Nephron (organoid): ENCODE results near the gene MIA2.
"Not testable (repeated sequence)": the region's sequence is repeated elsewhere in the genome, so short reads cannot be mapped to it uniquely, and the experiment has no call there.

Source experiments
- H3K27ac Mint-ChIP-seq, 3 experiments: 2 replicates each; pipeline ENCODE4 v1.8.0; 2020; ENCODE audit warnings: mixed read lengths in 3 of 3, mild to moderate bottlenecking in 2 of 3, moderate library complexity in 1 of 3
- H3K27me3 Mint-ChIP-seq: 2 replicates; pipeline ENCODE4 v1.8.0; 2021; ENCODE audit warnings: low read depth, mild to moderate bottlenecking, moderate library complexity, mixed read lengths
- H3K36me3 Mint-ChIP-seq: 2 replicates; pipeline ENCODE4 v1.8.0; 2020; ENCODE audit warnings: low read depth, mixed read lengths
- H3K4me1 Mint-ChIP-seq: 2 replicates; pipeline ENCODE4 v1.8.0; 2020; ENCODE audit warnings: mixed read lengths
- H3K4me3 Mint-ChIP-seq, 3 experiments: 2 replicates each; pipeline ENCODE4 v1.8.0; 2020; ENCODE audit warnings: mild to moderate bottlenecking in 3 of 3, mixed read lengths in 3 of 3, moderate library complexity in 2 of 3
- H3K9me3 Mint-ChIP-seq: 2 replicates; pipeline ENCODE4 v1.8.0; 2020; ENCODE audit warnings: mixed read lengths
- TF ChIP-seq, protein P1 (sequence below), 3 experiments: fragments of 200-600 bp; sonication (generic); IDR thresholded peaks; one replicate each; pipeline ENCODE4 v1.5.0; 2021; ENCODE audit warnings: antibody characterized with exemption in 3 of 3; ENCODE audit not compliant: unreplicated experiment in 3 of 3

MIA2 gene

GRCh38 chr14:39320318-39320717, 86.6 kb downstream of the MIA2 start:
- Mint-ChIP-seq H3K27me3 (no peaks in the 10 kb centered on the region), H3K4me3 (no peak overlapping the region)

GRCh38 chr14:39322807-39323206, 89.1 kb downstream of the MIA2 start:
- Mint-ChIP-seq H3K9me3 (no peaks in the 10 kb centered on the region), H3K27ac (no peak overlapping the region), H3K4me3 (no peak overlapping the region), H3K4me1 (no peaks in the 10 kb centered on the region), H3K27me3 (no peaks in the 10 kb centered on the region), H3K36me3 (peaks cover 45% of the 10 kb centered on the region)
- TF ChIP-seq, protein P1, sequence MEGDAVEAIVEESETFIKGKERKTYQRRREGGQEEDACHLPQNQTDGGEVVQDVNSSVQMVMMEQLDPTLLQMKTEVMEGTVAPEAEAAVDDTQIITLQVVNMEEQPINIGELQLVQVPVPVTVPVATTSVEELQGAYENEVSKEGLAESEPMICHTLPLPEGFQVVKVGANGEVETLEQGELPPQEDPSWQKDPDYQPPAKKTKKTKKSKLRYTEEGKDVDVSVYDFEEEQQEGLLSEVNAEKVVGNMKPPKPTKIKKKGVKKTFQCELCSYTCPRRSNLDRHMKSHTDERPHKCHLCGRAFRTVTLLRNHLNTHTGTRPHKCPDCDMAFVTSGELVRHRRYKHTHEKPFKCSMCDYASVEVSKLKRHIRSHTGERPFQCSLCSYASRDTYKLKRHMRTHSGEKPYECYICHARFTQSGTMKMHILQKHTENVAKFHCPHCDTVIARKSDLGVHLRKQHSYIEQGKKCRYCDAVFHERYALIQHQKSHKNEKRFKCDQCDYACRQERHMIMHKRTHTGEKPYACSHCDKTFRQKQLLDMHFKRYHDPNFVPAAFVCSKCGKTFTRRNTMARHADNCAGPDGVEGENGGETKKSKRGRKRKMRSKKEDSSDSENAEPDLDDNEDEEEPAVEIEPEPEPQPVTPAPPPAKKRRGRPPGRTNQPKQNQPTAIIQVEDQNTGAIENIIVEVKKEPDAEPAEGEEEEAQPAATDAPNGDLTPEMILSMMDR (IDR thresholded peaks at IDR 0.05; ENCODE audit: unreplicated experiment in 3 of 3): no peak

More at GRCh38 chr14:39320318-39320717, 86.6 kb downstream of the MIA2 start:
- TF ChIP-seq, protein P1 (IDR thresholded peaks at IDR 0.05; ENCODE audit: unreplicated experiment in 3 of 3): no peak
- Mint-ChIP-seq H3K4me1 (no peaks in the 10 kb centered on the region), H3K36me3 (peaks cover 43% of the 10 kb centered on the region), H3K27ac (peak overlapping the region; percentile 7 to 72 (median 52)), H3K9me3 (no peaks in the 10 kb centered on the region)

GRCh38 chr14:39324097-39324496, 90.4 kb downstream of the MIA2 start:
- peaks cover 53% of the 10 kb centered on the region for H3K36me3 Mint-ChIP-seq
- no peak overlapping the region for H3K27ac Mint-ChIP-seq
- TF ChIP-seq, protein P1 (IDR thresholded peaks at IDR 0.05; ENCODE audit: unreplicated experiment in 3 of 3): no peak
- H3K9me3 Mint-ChIP-seq: peaks cover 2% of the 10 kb centered on the region
- no peaks in the 10 kb centered on the region for H3K27me3 Mint-ChIP-seq
- H3K4me1 Mint-ChIP-seq: no peaks in the 10 kb centered on the region
- no peak overlapping the region for H3K4me3 Mint-ChIP-seq

GRCh38 chr14:39339003-39339402, 105.3 kb downstream of the MIA2 start:
- no peaks in the 10 kb centered on the region for H3K27me3 Mint-ChIP-seq
- H3K36me3 Mint-ChIP-seq: peaks cover 40% of the 10 kb centered on the region
- no peak overlapping the region for H3K4me3 Mint-ChIP-seq
- H3K27ac Mint-ChIP-seq: peak overlapping the region in 1 of 3 experiments; percentile 74
- no peaks in the 10 kb centered on the region for H3K4me1 Mint-ChIP-seq
- TF ChIP-seq, protein P1 (IDR thresholded peaks at IDR 0.05; ENCODE audit: unreplicated experiment in 3 of 3): no peak
- H3K9me3 Mint-ChIP-seq: no peaks in the 10 kb centered on the region

GRCh38 chr14:39341126-39341525, 107.4 kb downstream of the MIA2 start:
- H3K27ac Mint-ChIP-seq, H3K9me3 Mint-ChIP-seq, H3K4me3 Mint-ChIP-seq, H3K27me3 Mint-ChIP-seq, H3K4me1 Mint-ChIP-seq: not testable (repeated sequence)
- H3K36me3 Mint-ChIP-seq: peaks cover 34% of the 10 kb centered on the region

GRCh38 chr14:39342768-39343167, 109.1 kb downstream of the MIA2 start:
- Mint-ChIP-seq H3K9me3 (no peaks in the 10 kb centered on the region), H3K27me3 (no peaks in the 10 kb centered on the region), H3K27ac (no peak overlapping the region), H3K36me3 (peaks cover 37% of the 10 kb centered on the region), H3K4me1 (no peaks in the 10 kb centered on the region), H3K4me3 (no peak overlapping the region)
- TF ChIP-seq, protein P1 (IDR thresholded peaks at IDR 0.05; ENCODE audit: unreplicated experiment in 3 of 3): no peak
